NCI-H1436 (cell line): ENCODE measurements around the gene VMO1.

ENCODE experiments used
- DNase-seq: peaks from one replicate; lab custom pipeline; 2025; lab: John Stamatoyannopoulos, UW

The VMO1 gene

DNA sequence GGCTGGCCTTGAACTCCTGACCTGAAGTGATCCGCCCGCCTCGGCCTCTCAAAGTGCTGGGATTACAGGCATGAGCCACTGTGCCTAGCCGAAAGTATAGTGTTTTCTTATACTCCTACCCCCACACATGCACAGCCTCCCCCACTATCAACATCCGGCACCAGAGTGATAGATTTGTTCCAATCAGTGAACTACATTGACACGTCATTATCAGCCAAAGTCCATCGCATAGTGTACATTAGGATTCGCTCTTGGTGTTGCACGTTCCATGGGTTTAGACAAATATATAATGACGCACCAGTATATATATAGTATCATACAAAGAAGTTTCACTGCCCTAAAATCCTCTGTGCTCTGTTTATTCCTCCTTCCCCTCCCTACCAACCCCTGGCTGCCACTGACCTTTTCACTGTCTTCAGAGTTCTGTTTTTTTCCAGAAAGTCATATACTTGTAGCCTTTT lies 26.4 kb downstream of the VMO1 start:
- DNase-seq = no peak

DNA sequence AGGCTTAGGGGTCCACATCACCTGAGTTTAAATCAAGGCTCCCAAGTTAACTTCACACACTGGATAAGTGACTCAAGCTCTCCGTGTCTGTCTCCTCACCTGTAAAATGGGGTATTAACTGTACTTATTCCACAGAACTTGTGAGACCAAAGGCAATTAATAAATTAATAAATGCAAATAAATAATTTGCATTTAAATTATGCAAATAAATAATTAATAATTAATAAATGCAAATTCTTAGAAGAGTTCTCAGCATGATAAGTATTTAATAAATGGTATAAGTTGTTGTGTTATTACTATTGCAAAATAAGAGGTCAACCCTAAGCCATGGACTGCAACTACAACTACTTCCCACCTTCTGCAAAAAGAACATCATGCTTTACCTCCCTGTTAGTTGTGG lies 32.8 kb downstream of the VMO1 start:
- no peak for DNase-seq

DNA sequence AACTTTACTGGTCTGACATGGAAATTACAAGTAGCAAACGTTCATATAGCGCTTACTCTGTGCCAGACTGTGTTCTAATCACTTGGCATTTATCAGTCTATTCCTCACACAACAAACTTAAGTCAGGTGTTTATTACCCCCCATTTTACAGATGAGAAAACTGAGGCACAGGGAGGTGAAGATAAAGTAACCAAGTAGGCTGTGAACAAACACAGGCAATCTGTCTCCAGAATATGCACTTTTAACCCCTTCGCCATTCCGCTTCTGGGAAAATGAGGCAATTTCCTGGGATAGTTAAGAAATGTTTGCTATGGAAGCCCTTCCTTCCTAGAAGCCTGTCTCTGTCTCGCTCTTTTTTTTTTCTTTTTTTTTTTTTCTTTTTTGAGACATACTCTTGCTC lies 34.2 kb downstream of the VMO1 start:
- DNase-seq = no peak

DNA sequence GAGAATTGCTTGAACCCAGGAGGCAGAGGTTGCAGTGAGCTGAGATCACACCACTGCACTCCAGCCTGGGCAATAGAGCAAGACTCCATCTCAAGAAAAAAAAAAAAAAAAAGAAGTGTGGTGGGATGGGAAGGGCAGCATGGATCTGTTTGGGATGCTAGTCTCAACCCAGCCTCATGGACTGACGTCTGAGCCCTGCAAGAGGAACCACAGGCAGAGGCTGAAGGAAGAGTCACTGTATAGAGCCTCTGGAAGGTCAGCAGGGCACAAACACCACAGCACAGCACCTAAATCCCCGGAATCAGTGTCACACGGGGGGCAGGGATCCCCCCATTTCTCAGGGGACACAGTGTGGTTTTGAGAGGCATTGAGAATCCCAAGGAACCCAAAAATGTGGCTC lies 35.6 kb downstream of the VMO1 start:
- DNase-seq = no peak

DNA sequence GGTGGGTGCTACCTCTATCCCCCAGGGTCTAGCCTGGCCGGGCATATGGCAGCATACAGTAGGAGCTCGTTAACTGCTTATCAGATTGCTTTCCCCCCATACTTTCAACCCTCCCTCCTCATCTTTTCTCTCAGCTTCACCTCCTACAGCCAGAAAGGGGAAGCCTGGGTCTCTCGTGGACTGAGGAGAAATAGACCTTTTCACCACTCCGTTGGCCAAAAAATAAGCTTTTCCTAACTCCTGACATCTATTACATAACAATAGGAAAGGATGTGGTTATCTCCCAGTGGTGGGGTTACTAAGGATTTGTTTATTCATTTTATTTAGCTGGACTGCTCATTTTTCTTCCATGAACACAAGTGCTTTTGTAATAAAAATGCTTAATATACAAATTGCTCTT lies 37.5 kb downstream of the VMO1 start:
- no peak for DNase-seq

DNA sequence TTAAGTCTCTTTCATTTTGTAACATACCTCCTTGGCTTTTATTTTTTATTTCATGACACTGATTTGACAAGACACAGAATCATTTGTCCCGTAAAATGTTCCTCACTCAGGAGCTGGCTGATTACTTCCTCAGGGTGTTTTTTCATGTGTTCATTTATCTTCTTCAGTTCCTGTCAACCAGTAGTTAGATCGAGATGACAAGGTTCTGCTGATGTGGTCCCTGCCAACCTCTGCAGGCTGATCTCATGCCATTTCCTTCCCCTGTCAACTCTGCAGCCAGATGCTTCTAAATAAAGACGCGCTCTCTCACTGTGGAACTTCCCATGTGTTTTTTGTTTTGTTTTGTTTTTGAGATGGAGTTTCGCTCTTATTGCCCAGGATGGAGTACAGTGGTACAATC lies 38.3 kb downstream of the VMO1 start:
- no peak for DNase-seq

DNA sequence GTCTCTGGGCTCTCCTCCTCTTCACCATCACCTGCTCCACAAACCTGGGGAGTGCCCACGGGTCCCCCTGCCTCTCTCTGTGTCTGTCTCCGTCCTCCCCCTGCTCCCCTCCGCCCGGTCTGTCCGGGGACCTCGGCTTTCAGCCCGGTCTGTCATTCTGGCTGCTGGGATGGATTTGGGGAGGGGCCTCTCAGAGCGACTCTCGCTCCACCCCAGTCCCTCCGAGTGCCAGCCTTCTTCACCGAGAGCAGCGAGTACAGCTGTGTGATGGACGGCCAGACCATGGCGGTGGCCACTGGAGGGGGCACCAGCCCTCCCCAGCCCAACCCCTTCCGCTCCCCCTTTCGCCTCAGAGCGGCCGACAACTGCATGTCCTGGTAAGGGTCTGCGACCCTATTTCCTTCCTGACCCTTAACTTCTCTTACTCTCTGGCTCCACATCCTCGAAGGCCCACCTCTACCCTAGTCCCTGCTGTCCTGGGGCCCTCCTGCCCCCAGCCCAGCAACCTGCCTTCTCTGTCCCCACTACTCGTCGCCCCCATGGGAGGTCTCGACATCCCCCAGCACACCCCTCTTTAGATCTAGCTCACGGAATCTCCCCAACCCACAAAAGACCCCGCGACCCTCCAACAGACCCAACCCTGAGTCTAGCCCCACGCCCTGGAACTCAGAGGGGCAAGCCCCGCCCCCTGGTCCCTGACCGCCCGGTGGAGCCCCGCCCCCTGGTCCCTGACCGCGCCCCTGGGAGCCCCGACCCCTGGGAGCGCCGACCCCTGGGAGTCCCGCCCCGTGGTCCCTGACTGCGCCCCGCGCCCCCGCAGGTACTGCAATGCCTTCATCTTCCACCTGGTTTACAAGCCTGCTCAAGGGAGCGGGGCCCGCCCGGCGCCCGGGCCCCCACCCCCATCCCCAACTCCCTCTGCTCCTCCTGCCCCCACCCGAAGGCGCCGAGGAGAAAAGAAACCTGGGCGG lies 40.9 kb downstream of the VMO1 start:
- no peak for DNase-seq

DNA sequence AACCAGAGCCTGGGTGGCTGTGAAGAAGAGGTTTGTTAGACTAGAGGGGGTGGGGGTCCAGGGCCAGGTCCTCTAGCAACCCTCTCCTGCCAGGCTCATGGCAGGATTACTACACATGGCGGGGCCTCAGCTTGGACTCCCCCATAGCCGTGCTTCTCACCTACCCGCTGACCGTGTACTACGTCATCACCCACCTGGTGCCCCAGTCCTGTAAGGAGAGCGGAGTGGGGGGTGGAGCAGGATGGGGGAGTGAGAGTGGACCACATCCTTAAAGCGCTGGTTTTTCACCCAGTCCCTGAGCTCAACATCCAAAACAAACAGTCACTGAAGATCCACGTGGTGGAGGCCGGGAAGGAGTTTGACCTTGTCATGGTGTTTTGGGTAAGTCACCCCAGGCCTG lies 42.3 kb downstream of the VMO1 start:
- no peak for DNase-seq

DNA sequence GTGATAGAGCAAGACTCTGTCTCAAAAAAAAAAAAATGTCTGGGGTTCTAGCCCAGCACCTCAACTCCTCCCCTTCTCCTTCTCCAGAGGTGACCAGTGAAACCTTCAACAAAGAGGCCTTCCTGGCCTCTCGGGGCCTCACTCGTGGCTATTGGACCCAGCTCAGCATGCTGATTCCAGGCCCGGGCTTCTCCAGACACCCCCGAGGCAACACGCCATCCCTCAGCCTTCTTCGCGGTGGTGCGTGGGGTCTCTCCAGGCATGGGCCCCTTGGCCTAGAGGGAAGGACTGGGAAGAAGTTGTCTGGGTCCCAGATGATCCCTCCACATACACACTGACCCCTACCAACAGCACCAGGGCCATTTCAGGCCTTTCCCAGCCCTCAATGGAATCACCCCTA lies 42.9 kb downstream of the VMO1 start:
- DNase-seq = no peak

DNA sequence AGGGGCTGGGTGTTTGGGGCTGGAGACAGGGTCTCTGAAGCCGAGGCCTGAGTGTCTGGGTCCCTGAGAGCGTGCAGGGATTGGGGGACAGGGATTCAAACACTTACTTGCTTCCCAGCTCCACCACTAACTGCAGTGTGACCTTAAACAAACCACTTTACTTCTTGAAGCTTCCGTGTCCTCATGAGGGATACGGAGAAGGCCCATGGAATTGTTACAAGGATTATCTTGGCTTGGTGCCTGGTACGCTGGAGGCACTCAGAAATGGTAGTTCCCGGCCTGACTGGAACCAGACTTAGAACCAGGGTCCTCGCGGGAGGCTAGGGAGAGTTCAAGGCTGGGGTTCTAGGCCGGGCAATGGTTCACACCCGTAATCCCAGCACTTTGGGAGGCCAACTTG lies 43.5 kb downstream of the VMO1 start:
- no peak for DNase-seq

DNA sequence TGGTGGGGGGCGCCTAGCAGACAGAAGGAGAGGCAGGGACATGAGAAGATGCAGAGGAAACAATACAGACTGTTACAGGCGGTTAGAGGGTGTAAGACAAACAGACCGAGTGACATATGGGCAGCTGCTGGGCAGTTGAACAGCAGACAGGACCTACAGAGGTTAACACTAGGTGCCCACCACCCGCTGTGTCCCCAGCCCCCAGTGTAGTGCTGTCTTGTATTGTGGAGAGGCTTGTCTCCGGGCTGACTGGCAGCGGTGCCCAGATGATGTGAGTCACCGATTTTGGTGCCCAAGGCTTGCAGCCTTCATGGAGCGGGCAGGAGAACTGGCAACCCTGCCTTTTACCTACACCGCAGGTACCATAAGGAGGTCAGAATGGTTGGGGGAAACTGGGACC lies 44.0 kb downstream of the VMO1 start:
- no peak for DNase-seq

DNA sequence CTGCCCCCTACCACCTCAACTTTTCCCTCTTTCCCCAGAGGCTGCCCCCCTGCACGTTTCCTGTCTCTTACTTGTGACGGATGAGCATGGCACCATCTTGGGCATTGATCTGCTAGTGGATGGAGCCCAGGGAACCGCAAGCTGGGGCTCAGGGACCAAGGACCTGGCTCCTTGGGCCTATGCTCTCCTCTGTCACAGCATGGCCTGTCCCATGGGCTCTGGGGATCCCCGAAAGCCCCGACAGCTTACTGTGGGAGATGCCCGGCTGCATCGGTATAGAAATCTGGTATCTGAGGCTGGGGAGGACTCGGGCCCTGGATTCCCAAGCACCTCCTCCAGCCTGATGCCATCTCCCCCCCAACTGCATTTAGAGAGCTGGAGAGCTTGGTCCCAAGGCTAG lies 44.6 kb downstream of the VMO1 start:
- DNase-seq = no peak

DNA sequence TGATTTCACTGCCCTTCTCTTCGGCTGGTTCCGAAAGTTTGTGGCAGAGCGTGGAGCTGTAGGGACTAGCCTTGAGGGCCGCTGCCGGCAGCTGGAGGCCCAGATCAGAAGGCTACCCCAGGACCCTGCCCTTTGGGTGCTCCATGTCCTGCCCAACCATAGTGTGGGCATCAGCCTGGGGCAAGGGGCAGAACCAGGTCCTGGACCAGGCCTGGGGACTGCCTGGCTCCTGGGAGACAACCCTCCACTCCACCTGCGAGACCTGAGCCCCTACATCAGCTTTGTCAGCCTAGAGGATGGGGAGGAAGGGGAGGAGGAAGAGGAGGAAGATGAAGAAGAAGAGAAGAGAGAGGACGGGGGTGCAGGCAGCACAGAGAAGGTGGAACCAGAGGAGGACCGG lies 45.6 kb downstream of the VMO1 start:
- DNase-seq = no peak

DNA sequence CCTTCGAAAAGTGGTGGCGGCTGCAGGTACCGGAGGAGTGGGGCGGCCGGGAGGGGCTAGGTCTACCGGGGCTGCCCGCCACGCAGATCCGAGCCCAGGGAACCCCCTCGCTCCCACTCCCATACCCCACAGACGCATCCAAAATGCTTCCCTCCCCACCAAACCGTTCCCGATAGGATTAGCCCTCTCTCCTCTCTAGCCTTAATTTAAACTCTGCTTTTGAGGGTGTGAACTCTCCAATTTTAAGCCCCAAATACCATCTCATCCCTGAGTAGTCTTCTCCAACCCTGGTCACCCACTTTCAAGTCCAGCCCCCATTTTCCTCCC lies 46.2 kb downstream of the VMO1 start:
- DNase-seq = no peak

DNA sequence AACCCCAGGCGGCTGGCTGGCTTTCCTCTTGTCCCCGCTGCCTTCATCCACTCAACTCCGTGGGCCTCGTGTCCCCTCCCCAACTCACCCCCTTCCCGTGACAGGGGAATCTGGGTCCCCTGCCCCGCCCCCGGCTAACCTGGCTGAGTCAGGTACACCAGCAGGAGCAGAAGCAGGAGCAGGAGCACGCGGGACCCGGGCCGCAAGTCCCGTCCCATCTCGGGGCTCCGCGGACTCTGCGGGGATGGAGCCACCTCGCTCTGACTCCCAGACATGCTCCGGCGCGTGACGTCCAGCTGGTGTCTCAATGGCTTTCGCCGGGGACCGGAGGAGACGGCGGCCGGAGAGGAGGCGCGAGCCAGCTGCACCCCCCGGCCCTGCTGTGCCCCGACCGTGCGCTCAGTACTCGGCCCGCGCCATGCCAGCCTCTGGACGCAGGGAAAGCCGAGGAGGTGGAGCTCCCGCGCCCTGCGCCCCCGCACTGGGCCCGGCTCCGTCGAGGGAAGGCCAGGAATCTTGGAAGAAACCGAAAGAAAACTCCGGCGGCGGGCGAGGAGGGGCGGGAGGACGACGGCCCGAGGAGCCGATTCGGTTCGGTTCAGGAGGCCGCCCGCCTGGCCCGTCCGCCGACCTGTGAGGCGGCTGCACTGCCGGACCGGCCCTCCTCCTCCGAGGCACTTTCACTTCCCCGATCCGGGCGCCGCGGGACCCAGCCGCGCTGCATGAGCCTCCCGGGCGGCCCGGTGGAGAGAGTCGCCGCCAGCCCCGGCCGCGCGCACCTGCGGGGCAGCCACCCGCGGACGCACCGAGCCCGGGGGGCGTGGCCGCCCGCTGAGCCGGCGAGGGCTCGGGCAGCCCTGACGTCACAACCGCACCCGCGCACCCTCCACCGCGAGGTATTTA lies 46.8 kb downstream of the VMO1 start, which contains the start of the genes CXCL16 and ZMYND15:
TSS of gene CXCL16 (minus strand) at position 807 of the 903 bp plus-strand sequence. CDS start at position 218, 589 bp downstream.
TSS of gene ZMYND15 (plus strand) at position 712 of the 903 bp plus-strand sequence. CDS start 716 bp downstream, outside the sequence.
- DNase-seq = peak; percentile 12

DNA sequence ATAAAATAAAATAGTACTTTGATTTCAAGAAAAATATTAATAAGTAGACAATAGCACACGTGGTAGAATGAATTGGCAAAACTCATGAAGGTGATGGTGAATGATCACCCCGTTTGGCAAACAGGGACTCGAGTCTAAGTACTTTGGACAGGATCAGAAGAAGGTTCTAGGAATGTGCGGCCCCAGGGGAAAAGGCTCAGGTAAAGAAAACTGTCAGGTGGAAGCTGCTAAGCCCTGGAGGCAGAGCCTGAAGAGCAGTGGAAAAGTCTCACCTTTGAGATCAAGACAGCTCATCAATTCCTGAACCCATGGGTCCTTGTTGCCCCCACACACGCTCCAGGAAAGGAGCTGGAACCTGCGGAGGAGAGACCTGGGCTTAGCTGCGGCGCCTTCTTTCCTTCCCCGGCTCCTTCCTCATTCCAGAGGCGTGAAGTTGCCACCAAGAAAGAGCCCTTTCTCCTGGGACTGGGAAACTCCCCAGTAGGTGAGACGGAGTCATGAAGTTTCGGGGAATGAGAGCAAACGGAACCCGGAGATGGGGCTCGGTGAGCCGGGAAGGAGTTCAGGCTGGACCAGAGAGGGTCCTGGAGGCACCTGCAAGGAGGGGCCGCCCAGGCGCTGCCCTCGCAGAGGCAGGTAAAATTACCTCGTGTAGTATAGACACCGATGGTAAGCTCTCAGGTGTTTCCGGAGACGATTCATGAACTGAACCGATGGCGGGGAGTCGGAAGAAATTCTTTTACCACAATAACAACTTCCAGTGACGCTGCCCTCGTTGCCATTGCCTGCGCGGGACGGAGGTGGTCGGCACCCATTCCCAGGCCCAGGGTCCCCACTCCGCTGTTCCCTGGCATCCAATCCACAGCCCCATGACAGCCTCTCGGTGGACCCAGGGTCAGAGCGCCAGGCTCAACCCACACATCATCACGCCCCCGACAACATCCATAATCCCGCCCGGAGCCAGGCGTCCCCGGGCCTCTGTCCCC lies 47.7 kb downstream of the VMO1 start:
- DNase-seq = no peak

DNA sequence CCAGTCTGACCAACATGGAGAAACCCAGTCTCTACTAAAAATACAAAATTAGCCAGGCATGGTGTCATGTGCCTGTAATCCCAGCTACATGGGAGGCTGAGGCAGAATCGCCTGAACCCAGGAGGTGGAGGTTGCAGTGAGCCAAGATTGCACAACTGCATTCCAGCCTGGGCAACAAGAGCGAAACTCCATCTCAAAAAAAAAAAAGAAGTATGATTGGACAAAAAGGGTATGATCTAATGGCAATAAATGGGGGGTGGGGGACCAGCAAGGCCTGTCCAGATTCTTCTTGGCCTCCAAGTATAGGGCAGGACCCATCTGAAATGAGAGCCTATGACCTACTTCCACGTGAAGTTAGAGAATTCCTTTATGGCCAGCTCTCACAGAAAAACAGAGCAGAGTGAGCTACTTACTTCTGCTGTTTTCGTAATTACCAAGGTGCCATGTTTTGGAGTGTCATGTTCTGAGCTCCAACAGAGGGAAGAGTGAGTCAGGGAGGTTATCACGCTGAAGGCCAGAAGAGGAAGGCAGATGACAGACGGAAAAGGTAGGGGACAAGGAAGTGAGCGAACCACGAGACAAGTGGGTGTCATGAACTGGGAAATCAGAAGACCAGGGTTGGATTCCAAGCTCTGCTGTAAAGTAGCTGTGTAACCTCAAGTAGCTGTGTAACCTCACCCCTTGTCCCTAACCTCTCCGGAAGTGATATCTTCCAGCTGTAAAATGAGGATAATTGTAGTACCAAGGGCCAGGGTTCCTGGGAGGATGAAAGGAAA lies 50.1 kb downstream of the VMO1 start:
- DNase-seq = no peak
